Stomach (tissue), 9 donors: ENCODE measurements around the gene DCC. TPM values are rescaled to one million over a fixed set of nuclear protein-coding genes. Genes with fewer than 3 reads are reported as not detected.
A peak's percentile ranks its signal among the peaks of the same experiment; 100 is the strongest.

ENCODE experiments used
- DNase-seq, 2 donors: peaks; one replicate each; pipeline versions ENCODE4 v3.0.0 to v3.0.0-alpha.2; 2013 to 2019
- H3K27ac ChIP-seq, 5 donors: fragments of 200-600 bp in 4 of 5; sonication (generic) in 4 of 5; one replicate each; pipeline ENCODE4 v1.5.1; 2013 to 2019; ENCODE audit warnings: mild to moderate bottlenecking in 1 of 5, moderate library complexity in 1 of 5
- H3K27me3 ChIP-seq, 3 donors: fragments of 200-600 bp; sonication (generic); one replicate each; pipeline ENCODE4 v1.5.1; 2017 to 2019; ENCODE audit warnings: mixed run types in 1 of 3
- H3K36me3 ChIP-seq, 4 donors: fragments of 200-600 bp; sonication (generic); 1 replicate in 3 of 4; 2 replicates in 1 of 4; pipeline ENCODE4 v1.5.1; 2016 to 2019
- H3K4me1 ChIP-seq, 4 donors: fragments of 200-600 bp; sonication (generic); one replicate each; pipeline ENCODE4 v1.5.1; 2016 to 2019
- H3K4me3 ChIP-seq, 4 donors: fragments of 200-600 bp; sonication (generic) in 3 of 4; one replicate each; pipeline ENCODE4 v1.5.1; 2016 to 2019; ENCODE audit warnings: mild to moderate bottlenecking in 1 of 4
- H3K9me3 ChIP-seq, 4 donors: fragments of 200-600 bp; sonication (generic); one replicate each; pipeline ENCODE4 v1.5.1; 2016 to 2019
- CTCF ChIP-seq, 7 experiments: fragments of 450-650 bp in 4 of 7; fragments of 200-600 bp in 3 of 7; sonication (generic) in 3 of 7; IDR thresholded peaks; one replicate each; pipeline ENCODE4 v1.5.1; 2016 to 2019; ENCODE audit warnings: antibody characterized with exemption in 7 of 7, control low read depth in 2 of 7, mild to moderate bottlenecking in 1 of 7
- EP300 ChIP-seq: sonication (generic); formaldehyde crosslinking; IDR thresholded peaks from one replicate; pipeline ENCODE4 v1.6.1; 2017; ENCODE audit warnings: antibody characterized with exemption
- POLR2A ChIP-seq, 4 donors: fragments of 450-650 bp; IDR thresholded peaks; one replicate each; pipeline ENCODE4 v1.6.1; 2016; ENCODE audit warnings: antibody characterized with exemption in 4 of 4, control low read depth in 2 of 4, mild to moderate bottlenecking in 1 of 4, moderate library complexity in 1 of 4
- POLR2AphosphoS5 ChIP-seq, 3 donors: sonication (generic); formaldehyde crosslinking; IDR thresholded peaks; one replicate each; pipeline ENCODE4 v1.6.1; 2016; ENCODE audit warnings: antibody characterized with exemption in 3 of 3
- WGBS, 5 donors: extraction: QIAGEN DNeasy Blood & Tissue Kit in 3 of 5; methylation state at CpG; one replicate each; pipeline versions ENCODE4 v1.1.5 to v1.1.7; 2013 to 2018; 5-methylcytosine and 5-hydroxymethylcytosine counted together
- intact Hi-C: fragments of 100-400 bp; cut with DNase I; formaldehyde crosslinking; loops from one replicate; pipeline ENCODE4 v1.15.1; 2023; ENCODE audit warnings: low total_unique reads
- polyA plus RNA-seq, 3 donors: library from polyadenylated mRNA; stranded (reverse); fragments of 200-250 nt; gene quantifications; one replicate each; pipeline ENCODE4 v1.2.3, GENCODE V29; 2013
- total RNA-seq, 5 donors: library from RNA; depleted of rRNA; stranded (reverse); fragments of >200 nt; gene quantifications; one replicate each; pipeline versions ENCODE4 v1.1.0 to v1.2.3, GENCODE V29; 2014 to 2016
- donor health status: healthy with polysubstance abuse.
- donor health status: Bipolar disorder and iron deficiency.
- donor health status: healthy.

Gene DCC
- total and polyA plus RNA-seq, 8 donors: 0.58 to 1.7 TPM; not detected in 6

GRCh38 chr18:52716973-52717372 lies 377.0 kb downstream of the DCC start:
- 30 to 41% (median 34%) methylated on average over 3 of the region's 3 CpGs for WGBS, 5 donors
- no peaks in the 10 kb centered on the region for H3K4me1 ChIP-seq
- no peak overlapping the region for H3K27ac ChIP-seq
- H3K4me3 ChIP-seq: no peak overlapping the region
- DNase-seq: peak in 1 of 2 donors; percentile 64
- H3K27me3 ChIP-seq: no peaks in the 10 kb centered on the region
- no peaks in the 10 kb centered on the region for H3K9me3 ChIP-seq
- no peaks in the 10 kb centered on the region for H3K36me3 ChIP-seq
- TF ChIP-seq CTCF (IDR thresholded peaks at IDR 0.05) (no peak), POLR2A (IDR thresholded peaks at IDR 0.05) (no peak), EP300 (no peak), POLR2AphosphoS5 (IDR thresholded peaks at IDR 0.05) (no peak)
- intact Hi-C loops: no loop called here

GRCh38 chr18:52722904-52723303 lies 382.9 kb downstream of the DCC start:
- no peak overlapping the region for H3K27ac ChIP-seq
- H3K4me1 ChIP-seq: no peaks in the 10 kb centered on the region
- intact Hi-C loops: no loop called here

GRCh38 chr18:52723550-52723970 lies 383.6 kb downstream of the DCC start:
- H3K27ac ChIP-seq: no peak overlapping the region
- no peak overlapping the region for H3K4me3 ChIP-seq
- H3K4me1 ChIP-seq: no peaks in the 10 kb centered on the region
- H3K36me3 ChIP-seq: no peaks in the 10 kb centered on the region
- 56 to 79% (median 67%) methylated on average over 3 of the region's 3 CpGs for WGBS, 5 donors
- no peak for DNase-seq
- no peaks in the 10 kb centered on the region for H3K9me3 ChIP-seq
- no peak for TF ChIP-seq POLR2A (IDR thresholded peaks at IDR 0.05)
- no peak for TF ChIP-seq POLR2AphosphoS5 (IDR thresholded peaks at IDR 0.05)
- TF ChIP-seq EP300: no peak
- no peak for TF ChIP-seq CTCF (IDR thresholded peaks at IDR 0.05)
- intact Hi-C loops: no loop called here
- H3K27me3 ChIP-seq: no peaks in the 10 kb centered on the region

More at GRCh38 chr18:52722904-52723303, 382.9 kb downstream of the DCC start:
- no peak for DNase-seq
- TF ChIP-seq EP300: no peak
- no peak for TF ChIP-seq CTCF (IDR thresholded peaks at IDR 0.05)
- no peak for TF ChIP-seq POLR2AphosphoS5 (IDR thresholded peaks at IDR 0.05)
- no peak for TF ChIP-seq POLR2A (IDR thresholded peaks at IDR 0.05)
- Histone ChIP-seq H3K36me3 (no peaks in the 10 kb centered on the region), H3K4me3 (no peak overlapping the region), H3K9me3 (no peaks in the 10 kb centered on the region), H3K27me3 (no peaks in the 10 kb centered on the region)
- WGBS, 5 donors: 88 to 94% (median 91%) methylated on average over 3 of the region's 3 CpGs

GRCh38 chr18:52730972-52731619 lies 391.1 kb downstream of the DCC start:
- no peak for DNase-seq
- Histone ChIP-seq H3K4me1 (no peaks in the 10 kb centered on the region), H3K27ac (no peak overlapping the region), H3K4me3 (no peak overlapping the region), H3K36me3 (no peaks in the 10 kb centered on the region), H3K9me3 (no peaks in the 10 kb centered on the region), H3K27me3 (no peaks in the 10 kb centered on the region)
- intact Hi-C loops: no loop called here
- TF ChIP-seq POLR2AphosphoS5 (IDR thresholded peaks at IDR 0.05) (no peak), POLR2A (IDR thresholded peaks at IDR 0.05) (no peak), CTCF (IDR thresholded peaks at IDR 0.05) (no peak), EP300 (no peak)
- WGBS, 5 donors: 52 to 71% (median 56%) methylated on average over 3 of the region's 3 CpGs
